ENCODE measurements around the gene GPLD1.

DNA sequence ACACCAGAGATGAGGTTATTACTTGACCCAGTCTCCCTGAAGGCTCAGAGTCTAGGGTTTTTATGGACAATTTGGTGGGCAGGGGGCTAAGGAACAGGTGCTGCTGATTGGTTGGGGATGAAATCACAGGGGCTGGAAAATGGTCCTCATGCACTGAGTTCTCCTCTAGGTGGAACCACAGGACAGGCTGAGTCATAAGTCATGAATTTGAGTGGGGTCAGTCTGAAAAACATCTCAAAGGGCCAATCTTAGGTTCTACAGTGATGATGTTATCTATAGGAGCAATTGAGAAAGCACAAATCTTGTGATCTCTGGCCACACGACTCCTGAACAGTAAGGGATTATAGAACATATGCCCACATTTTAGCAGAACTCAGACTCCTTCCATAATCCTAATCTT is 92.6 kb downstream of the GPLD1 start:
- TF ChIP-seq, protein P1, sequence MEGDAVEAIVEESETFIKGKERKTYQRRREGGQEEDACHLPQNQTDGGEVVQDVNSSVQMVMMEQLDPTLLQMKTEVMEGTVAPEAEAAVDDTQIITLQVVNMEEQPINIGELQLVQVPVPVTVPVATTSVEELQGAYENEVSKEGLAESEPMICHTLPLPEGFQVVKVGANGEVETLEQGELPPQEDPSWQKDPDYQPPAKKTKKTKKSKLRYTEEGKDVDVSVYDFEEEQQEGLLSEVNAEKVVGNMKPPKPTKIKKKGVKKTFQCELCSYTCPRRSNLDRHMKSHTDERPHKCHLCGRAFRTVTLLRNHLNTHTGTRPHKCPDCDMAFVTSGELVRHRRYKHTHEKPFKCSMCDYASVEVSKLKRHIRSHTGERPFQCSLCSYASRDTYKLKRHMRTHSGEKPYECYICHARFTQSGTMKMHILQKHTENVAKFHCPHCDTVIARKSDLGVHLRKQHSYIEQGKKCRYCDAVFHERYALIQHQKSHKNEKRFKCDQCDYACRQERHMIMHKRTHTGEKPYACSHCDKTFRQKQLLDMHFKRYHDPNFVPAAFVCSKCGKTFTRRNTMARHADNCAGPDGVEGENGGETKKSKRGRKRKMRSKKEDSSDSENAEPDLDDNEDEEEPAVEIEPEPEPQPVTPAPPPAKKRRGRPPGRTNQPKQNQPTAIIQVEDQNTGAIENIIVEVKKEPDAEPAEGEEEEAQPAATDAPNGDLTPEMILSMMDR (IDR thresholded peaks at IDR 0.05), result no peak
- TF ChIP-seq POLR2A (IDR thresholded peaks at IDR 0.05), result no peak

All from right lobe of liver (tissue), 4 donors.